Measurements from ENCODE around the gene ALOX15.
"Not testable (repeated sequence)": the region's sequence is repeated elsewhere in the genome, so short reads cannot be mapped to it uniquely, and the experiment has no call there.

Gene ALOX15

GRCh38 chr17:4655933-4656332, 14.5 kb upstream of the ALOX15 start:
- DNase-seq (ENCODE audit: low read depth, low spot score): not testable (repeated sequence)

- DNase-seq (ENCODE audit: low read depth, low spot score): no peak
These were observed 11.5 kb upstream of the ALOX15 start for GRCh38 chr17:4652997-4653396.

- DNase-seq (ENCODE audit: low read depth, low spot score): no peak
These were observed 7.3 kb upstream of the ALOX15 start for GRCh38 chr17:4648741-4649140.

GRCh38 chr17:4645642-4646041, 4.2 kb upstream of the ALOX15 start:
- no peak for DNase-seq (ENCODE audit: low read depth, low spot score)

- no peak for DNase-seq (ENCODE audit: low read depth, low spot score)
These were observed 2.2 kb upstream of the ALOX15 start for GRCh38 chr17:4643676-4644075.

- DNase-seq (ENCODE audit: low read depth, low spot score): no peak
These were observed 808 bp upstream of the ALOX15 start for GRCh38 chr17:4642286-4642685.

GRCh38 chr17:4640569-4641188, 799 bp downstream of the ALOX15 start:
- not testable (repeated sequence) for DNase-seq (ENCODE audit: low read depth, low spot score)

GRCh38 chr17:4639301-4640059, 2.0 kb downstream of the ALOX15 start:
- peak; percentile 52 for DNase-seq (ENCODE audit: low read depth, low spot score)

GRCh38 chr17:4638766-4639165, 2.7 kb downstream of the ALOX15 start:
- DNase-seq (ENCODE audit: low read depth, low spot score): not testable (repeated sequence)

GRCh38 chr17:4636474-4637100, 4.9 kb downstream of the ALOX15 start:
- DNase-seq (ENCODE audit: low read depth, low spot score): no peak

- no peak for DNase-seq (ENCODE audit: low read depth, low spot score)
These were observed 5.6 kb downstream of the ALOX15 start for GRCh38 chr17:4635823-4636375.

- no peak for DNase-seq (ENCODE audit: low read depth, low spot score)
These were observed 6.5 kb downstream of the ALOX15 start for GRCh38 chr17:4634976-4635375.

GRCh38 chr17:4633643-4634042, 7.8 kb downstream of the ALOX15 start:
- no peak for DNase-seq (ENCODE audit: low read depth, low spot score)

- no peak for DNase-seq (ENCODE audit: low read depth, low spot score)
These were observed 8.9 kb downstream of the ALOX15 start for GRCh38 chr17:4632581-4632920.

- no peak for DNase-seq (ENCODE audit: low read depth, low spot score)
These were observed 9.5 kb downstream of the ALOX15 start for GRCh38 chr17:4631836-4632580.

GRCh38 chr17:4631431-4631830, 10.0 kb downstream of the ALOX15 start:
- no peak for DNase-seq (ENCODE audit: low read depth, low spot score)

GRCh38 chr17:4626734-4627256, 14.7 kb downstream of the ALOX15 start:
- DNase-seq (ENCODE audit: low read depth, low spot score): no peak

GRCh38 chr17:4625181-4625617, 16.3 kb downstream of the ALOX15 start:
- no peak for DNase-seq (ENCODE audit: low read depth, low spot score)

- DNase-seq (ENCODE audit: low read depth, low spot score): not testable (repeated sequence)
These were observed 17.0 kb downstream of the ALOX15 start for GRCh38 chr17:4624451-4624911.

- DNase-seq (ENCODE audit: low read depth, low spot score): no peak
These were observed 18.2 kb downstream of the ALOX15 start for GRCh38 chr17:4623249-4623648.

GRCh38 chr17:4622375-4622774, 19.1 kb downstream of the ALOX15 start:
- DNase-seq (ENCODE audit: low read depth, low spot score): no peak
